Smooth muscle cell (in vitro differentiated cells): ENCODE measurements around the gene MEGF10. TPM values are rescaled to one million over a fixed set of nuclear protein-coding genes. Genes with fewer than 3 reads are reported as not detected.

Experiments
- DNase-seq: peaks from one replicate; lab custom pipeline; 2025; ENCODE audit not compliant: unreplicated experiment; lab: John Stamatoyannopoulos, UW
- H2AFZ ChIP-seq: fragments of 200-600 bp; sonication (generic); 2 replicates; pipeline ENCODE4 v1.6.0; 2016; ENCODE audit warnings: antibody characterized with exemption, low read depth, mild to moderate bottlenecking
- H3F3A ChIP-seq: fragments of 200-600 bp; sonication (generic); 2 replicates; pipeline ENCODE4 v1.6.0; 2017; ENCODE audit warnings: antibody characterized with exemption, low read depth
- H3K27ac ChIP-seq: fragments of 200-600 bp; sonication (generic); 2 replicates; pipeline ENCODE4 v1.5.1; 2016; ENCODE audit warnings: low read depth, mild to moderate bottlenecking
- H3K27me3 ChIP-seq: fragments of 200-600 bp; sonication (generic); 2 replicates; pipeline ENCODE4 v1.6.1; 2016; ENCODE audit warnings: low read depth, mild to moderate bottlenecking
- H3K36me3 ChIP-seq: fragments of 200-600 bp; sonication (generic); 2 replicates; pipeline ENCODE4 v1.5.1; 2016; ENCODE audit warnings: low read depth
- H3K4me1 ChIP-seq: fragments of 200-600 bp; sonication (generic); 2 replicates; pipeline ENCODE4 v1.5.1; 2016; ENCODE audit warnings: low read depth
- H3K4me2 ChIP-seq: fragments of 200-600 bp; sonication (generic); 2 replicates; pipeline ENCODE4 v1.6.0; 2016; ENCODE audit warnings: mild to moderate bottlenecking
- H3K4me3 ChIP-seq: fragments of 200-600 bp; sonication (generic); 2 replicates; pipeline ENCODE4 v1.5.1; 2016; ENCODE audit warnings: mild to moderate bottlenecking
- H3K79me2 ChIP-seq: fragments of 200-600 bp; sonication (generic); 2 replicates; pipeline ENCODE4 v1.6.0; 2016; ENCODE audit warnings: low read depth, mild to moderate bottlenecking
- H3K9ac ChIP-seq: fragments of 200-600 bp; sonication (generic); 2 replicates; pipeline ENCODE4 v1.6.0; 2016; ENCODE audit warnings: low read depth
- H3K9me3 ChIP-seq: fragments of 200-600 bp; sonication (generic); replicated peaks from 2 replicates; pipeline ENCODE4 v1.5.1; 2016; ENCODE audit warnings: low read depth
- H4K20me1 ChIP-seq: fragments of 200-600 bp; sonication (generic); 2 replicates; pipeline ENCODE4 v1.6.0; 2016; ENCODE audit warnings: low read depth
- WGBS: methylation state at CpG from one replicate; pipeline ENCODE4 v1.1.7; 2016; ENCODE audit warnings: low lambda C conversion rate; 5-methylcytosine and 5-hydroxymethylcytosine counted together
- polyA plus RNA-seq: library from polyadenylated mRNA; unstranded; fragments of >200 nt; fragmentation: Nextera tagmentation; extraction: Ambion mirVana; gene quantifications from 2 replicates; pipeline ENCODE4 v1.2.1, GENCODE V29; 2016
- total RNA-seq: library from RNA; depleted of rRNA; stranded (reverse); fragments of >200 nt; gene quantifications from 2 replicates; pipeline ENCODE4 v1.2.3, GENCODE V29; 2014
- TF ChIP-seq, protein P1 (sequence below): fragments of 200-600 bp; sonication (generic); IDR thresholded peaks from 2 replicates; pipeline ENCODE4 v1.5.1; 2017; ENCODE audit warnings: borderline replicate concordance, mild to moderate bottlenecking, antibody characterized with exemption; ENCODE audit not compliant: insufficient read depth, poor library complexity, severe bottlenecking

MEGF10 gene
- total and polyA plus RNA-seq, 2 experiments from 2014 or later: 0.83 to 3.6 TPM

DNA sequence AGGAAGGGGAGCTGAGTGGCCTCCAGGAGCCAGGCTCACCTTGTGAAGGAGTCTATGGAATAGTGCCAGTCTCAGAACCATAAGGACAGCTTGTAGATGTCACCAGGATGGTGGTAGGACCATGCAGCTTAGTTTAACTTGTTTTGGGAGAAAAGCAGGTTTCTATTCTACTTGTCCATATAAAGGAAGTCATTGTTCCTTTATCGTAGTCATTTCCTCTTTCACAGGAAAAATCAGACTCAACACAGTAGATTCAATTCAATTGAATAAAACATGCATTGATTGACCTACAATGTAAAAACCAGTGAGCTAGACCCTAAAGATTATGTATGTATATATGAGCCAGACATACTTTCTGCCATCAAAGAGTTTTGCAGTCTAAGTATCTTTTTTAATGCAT lies 53.3 kb downstream of the MEGF10 start:
- Histone ChIP-seq H3K9me3 (no peaks in the 10 kb centered on the region), H3K9ac (no peak overlapping the region), H3F3A (no peaks in the 10 kb centered on the region), H3K4me3 (no peak overlapping the region), H3K4me2 (no peak overlapping the region), H3K79me2 (no peaks in the 10 kb centered on the region), H3K4me1 (no peaks in the 10 kb centered on the region), H2AFZ (no peak overlapping the region), H4K20me1 (no peaks in the 10 kb centered on the region), H3K36me3 (no peaks in the 10 kb centered on the region), H3K27me3 (no peaks in the 10 kb centered on the region), H3K27ac (no peak overlapping the region)
- TF ChIP-seq, protein P1, sequence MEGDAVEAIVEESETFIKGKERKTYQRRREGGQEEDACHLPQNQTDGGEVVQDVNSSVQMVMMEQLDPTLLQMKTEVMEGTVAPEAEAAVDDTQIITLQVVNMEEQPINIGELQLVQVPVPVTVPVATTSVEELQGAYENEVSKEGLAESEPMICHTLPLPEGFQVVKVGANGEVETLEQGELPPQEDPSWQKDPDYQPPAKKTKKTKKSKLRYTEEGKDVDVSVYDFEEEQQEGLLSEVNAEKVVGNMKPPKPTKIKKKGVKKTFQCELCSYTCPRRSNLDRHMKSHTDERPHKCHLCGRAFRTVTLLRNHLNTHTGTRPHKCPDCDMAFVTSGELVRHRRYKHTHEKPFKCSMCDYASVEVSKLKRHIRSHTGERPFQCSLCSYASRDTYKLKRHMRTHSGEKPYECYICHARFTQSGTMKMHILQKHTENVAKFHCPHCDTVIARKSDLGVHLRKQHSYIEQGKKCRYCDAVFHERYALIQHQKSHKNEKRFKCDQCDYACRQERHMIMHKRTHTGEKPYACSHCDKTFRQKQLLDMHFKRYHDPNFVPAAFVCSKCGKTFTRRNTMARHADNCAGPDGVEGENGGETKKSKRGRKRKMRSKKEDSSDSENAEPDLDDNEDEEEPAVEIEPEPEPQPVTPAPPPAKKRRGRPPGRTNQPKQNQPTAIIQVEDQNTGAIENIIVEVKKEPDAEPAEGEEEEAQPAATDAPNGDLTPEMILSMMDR: no peak
- DNase-seq: no peak
- 100% methylated on average over 1 of the region's 1 CpG for WGBS

- no peaks in the 10 kb centered on the region for H3K27me3 ChIP-seq
- H3K36me3 ChIP-seq: no peaks in the 10 kb centered on the region
- H2AFZ ChIP-seq: no peak overlapping the region
- WGBS: 80% methylated on average over 3 of the region's 3 CpGs
- H3K79me2 ChIP-seq: no peaks in the 10 kb centered on the region
- H4K20me1 ChIP-seq: no peaks in the 10 kb centered on the region
- no peak overlapping the region for H3K9ac ChIP-seq
- no peaks in the 10 kb centered on the region for H3F3A ChIP-seq
- no peaks in the 10 kb centered on the region for H3K9me3 ChIP-seq
- H3K4me3 ChIP-seq: no peak overlapping the region
- TF ChIP-seq, protein P1: no peak
- no peak overlapping the region for H3K4me2 ChIP-seq
- H3K4me1 ChIP-seq: no peaks in the 10 kb centered on the region
- H3K27ac ChIP-seq: no peak overlapping the region
- no peak for DNase-seq
These were observed 54.3 kb downstream of the MEGF10 start for GRCh38 chr5:127344931-127345330.

DNA sequence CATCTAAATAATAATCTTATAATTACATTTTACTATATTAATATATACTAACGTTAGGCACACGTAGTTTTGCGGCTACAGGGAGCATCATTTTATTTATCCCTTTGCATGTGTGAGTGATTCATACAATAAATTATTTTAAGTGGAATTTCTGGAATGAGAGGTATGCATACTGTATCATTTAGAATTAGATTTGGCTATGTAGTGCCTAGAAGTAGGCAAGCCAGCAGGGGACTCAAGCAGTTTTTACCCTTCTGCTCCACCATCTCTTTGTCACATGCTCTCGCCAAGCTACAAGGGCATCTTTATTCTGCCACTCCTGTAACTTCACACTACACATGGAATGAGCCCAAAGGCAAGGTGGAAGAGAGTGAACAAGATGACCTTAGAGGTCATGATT lies 60.8 kb downstream of the MEGF10 start:
- no peak overlapping the region for H3K4me3 ChIP-seq
- H3K36me3 ChIP-seq: no peaks in the 10 kb centered on the region
- H3K9me3 ChIP-seq: no peaks in the 10 kb centered on the region
- H3K4me1 ChIP-seq: peaks cover 3% of the 10 kb centered on the region
- no peak overlapping the region for H2AFZ ChIP-seq
- no peak overlapping the region for H3K4me2 ChIP-seq
- no peak overlapping the region for H3K27ac ChIP-seq
- H3K9ac ChIP-seq: no peak overlapping the region
- no peaks in the 10 kb centered on the region for H3K27me3 ChIP-seq
- 91% methylated on average over 4 of the region's 4 CpGs for WGBS
- no peaks in the 10 kb centered on the region for H4K20me1 ChIP-seq
- no peak for DNase-seq
- no peaks in the 10 kb centered on the region for H3K79me2 ChIP-seq
- TF ChIP-seq, protein P1: no peak
- no peaks in the 10 kb centered on the region for H3F3A ChIP-seq

DNA sequence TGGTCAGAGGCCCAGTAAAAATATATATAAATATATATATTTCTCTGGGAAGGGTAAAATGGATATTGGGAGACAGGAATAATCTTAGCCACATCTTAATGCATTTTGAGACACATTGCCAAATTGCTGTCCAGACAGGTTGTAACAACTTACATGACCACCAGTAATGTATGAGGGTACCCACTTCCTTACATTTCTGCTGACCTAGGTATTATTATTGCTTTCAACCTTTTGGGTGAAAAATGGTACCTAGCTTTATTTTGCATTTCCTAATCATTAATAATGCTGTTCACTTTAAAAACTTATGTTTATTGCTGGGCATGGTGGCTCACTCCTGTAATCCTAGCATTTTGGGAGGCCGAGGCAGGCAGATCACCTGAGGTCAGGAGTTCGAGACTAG lies 61.5 kb downstream of the MEGF10 start:
- TF ChIP-seq, protein P1: no peak
- H3K4me2 ChIP-seq: no peak overlapping the region
- H3K79me2 ChIP-seq: no peaks in the 10 kb centered on the region
- no peaks in the 10 kb centered on the region for H3K27me3 ChIP-seq
- H4K20me1 ChIP-seq: no peaks in the 10 kb centered on the region
- DNase-seq: no peak
- H2AFZ ChIP-seq: no peak overlapping the region
- no peaks in the 10 kb centered on the region for H3K36me3 ChIP-seq
- H3K4me3 ChIP-seq: no peak overlapping the region
- no peak overlapping the region for H3K27ac ChIP-seq
- no peak overlapping the region for H3K9ac ChIP-seq
- H3K4me1 ChIP-seq: peaks cover 3% of the 10 kb centered on the region
- 98% methylated on average over 2 of the region's 2 CpGs for WGBS
- no peaks in the 10 kb centered on the region for H3K9me3 ChIP-seq
- H3F3A ChIP-seq: no peaks in the 10 kb centered on the region
